Keratinocyte (primary cell): ENCODE results near the gene REN. TPM values are rescaled to one million over a fixed set of nuclear protein-coding genes. Genes with fewer than 3 reads are reported as not detected.

Experiments used
- DNase-seq: peaks from one replicate; pipeline ENCODE4 v3.0.0-alpha.2; 2011; ENCODE audit warnings: low read depth, missing footprints, low spot score
- FAIRE-seq: peaks from 2 replicates; lab custom pipeline; 2011; peaks lifted over from hg19 to GRCh38; lab: Jason Lieb, UNC
- H2AFZ ChIP-seq: 2 replicates; pipeline ENCODE4 v1.6.0; 2012; ENCODE audit warnings: low read length, control low read depth, inconsistent platforms; ENCODE audit not compliant: control insufficient read depth
- H3K27ac ChIP-seq: 2 replicates; pipeline ENCODE4 v1.5.1; 2011; ENCODE audit warnings: low read length; ENCODE audit not compliant: control insufficient read depth, insufficient read depth
- H3K27me3 ChIP-seq: 3 replicates; pipeline ENCODE4 v1.6.0; 2011; ENCODE audit warnings: low read length; ENCODE audit not compliant: control insufficient read depth, insufficient read depth; ENCODE audit errors: extremely low read depth
- H3K36me3 ChIP-seq, 2 experiments: 2 replicates in 1 of 2; 3 replicates in 1 of 2; pipeline ENCODE4 v1.5.1; 2011; ENCODE audit warnings: low read length in 2 of 2, mild to moderate bottlenecking in 1 of 2; ENCODE audit not compliant: control insufficient read depth in 2 of 2, insufficient read depth in 2 of 2; ENCODE audit errors: extremely low read depth in 1 of 2
- H3K4me1 ChIP-seq: 3 replicates; pipeline ENCODE4 v1.5.1; 2011; ENCODE audit warnings: low read length; ENCODE audit not compliant: control insufficient read depth, insufficient read depth; ENCODE audit errors: extremely low read depth
- H3K4me2 ChIP-seq: 3 replicates; pipeline ENCODE4 v1.6.0; 2011; ENCODE audit warnings: low read depth, low read length; ENCODE audit not compliant: control insufficient read depth, insufficient read depth; ENCODE audit errors: extremely low read depth
- H3K4me3 ChIP-seq, 3 experiments: fragments of 200-600 bp in 1 of 3; sonication (generic) in 1 of 3; 2 replicates in 2 of 3; 3 replicates in 1 of 3; pipeline ENCODE4 v1.5.1; 2011 to 2016; ENCODE audit warnings: low read length in 3 of 3, mild to moderate bottlenecking in 3 of 3, control low read depth in 2 of 3, inconsistent platforms in 1 of 3, low read depth in 1 of 3, mixed read lengths in 1 of 3, mixed run types in 1 of 3, moderate library complexity in 1 of 3; ENCODE audit not compliant: control insufficient read depth in 2 of 3, insufficient read depth in 2 of 3; ENCODE audit errors: extremely low read depth in 1 of 3
- H3K79me2 ChIP-seq: 2 replicates; pipeline ENCODE4 v1.6.0; 2012; ENCODE audit warnings: low read length; ENCODE audit not compliant: control insufficient read depth, insufficient read depth
- H3K9ac ChIP-seq: 3 replicates; pipeline ENCODE4 v1.6.0; 2011; ENCODE audit warnings: low read length; ENCODE audit not compliant: control insufficient read depth, insufficient read depth; ENCODE audit errors: extremely low read depth
- H3K9me1 ChIP-seq: 3 replicates; pipeline ENCODE4 v1.6.0; 2011; ENCODE audit warnings: low read length; ENCODE audit not compliant: control insufficient read depth, insufficient read depth; ENCODE audit errors: extremely low read depth
- H3K9me3 ChIP-seq: 2 replicates; pipeline ENCODE4 v1.5.1; 2012; ENCODE audit warnings: low read depth, low read length; ENCODE audit not compliant: control insufficient read depth
- H4K20me1 ChIP-seq: 3 replicates; pipeline ENCODE4 v1.6.0; 2011; ENCODE audit warnings: low read length; ENCODE audit not compliant: control insufficient read depth, insufficient read depth; ENCODE audit errors: extremely low read depth
- EZH2 ChIP-seq: IDR thresholded peaks from one replicate; pipeline ENCODE4 v1.6.1; 2012; ENCODE audit warnings: inconsistent platforms, mild to moderate bottlenecking, low read length, moderate library complexity
- dilution Hi-C: fragments of 300-500 bp; cut with MboI; formaldehyde crosslinking; loops from one replicate; pipeline ENCODE4 v1.7.0; 2020; ENCODE audit warnings: low sequenced_read_pairs; ENCODE audit not compliant: extremely low pct_ligation_motif_present
- polyA plus RNA-seq, 5 experiments: library from polyadenylated mRNA; depleted of rRNA in 3 of 5; stranded (reverse) in 3 of 5; stranded (forward) in 1 of 5; unstranded in 1 of 5; fragments of >200 nt; gene quantifications; 1 replicate in 1 of 5; 2 replicates in 3 of 5; 3 replicates in 1 of 5; pipeline versions ENCODE4 v1.2.1 to v1.2.3, GENCODE V29; 2011 to 2012; ENCODE audit warnings: missing spikeins in 2 of 5, low read depth in 1 of 5, low replicate concordance in 1 of 5
- TF ChIP-seq, protein P1 (sequence below), 3 experiments: IDR thresholded peaks in 1 of 3; conservative IDR thresholded peaks in 1 of 3; optimal IDR thresholded peaks in 1 of 3; 2 replicates in 2 of 3; 3 replicates in 1 of 3; pipeline versions ENCODE3 to v1.5.1; 2011; ENCODE audit warnings: low read length in 3 of 3, mild to moderate bottlenecking in 3 of 3, moderate library complexity in 2 of 3, control low read depth in 1 of 3, inconsistent platforms in 1 of 3; ENCODE audit not compliant: insufficient read depth in 2 of 3; ENCODE audit errors: extremely low read depth in 1 of 3

Gene REN
- polyA plus RNA-seq, 1 donor (not counting 4 experiments of a cell fraction or from before 2014, with no cell fraction given), result not detected

DNA sequence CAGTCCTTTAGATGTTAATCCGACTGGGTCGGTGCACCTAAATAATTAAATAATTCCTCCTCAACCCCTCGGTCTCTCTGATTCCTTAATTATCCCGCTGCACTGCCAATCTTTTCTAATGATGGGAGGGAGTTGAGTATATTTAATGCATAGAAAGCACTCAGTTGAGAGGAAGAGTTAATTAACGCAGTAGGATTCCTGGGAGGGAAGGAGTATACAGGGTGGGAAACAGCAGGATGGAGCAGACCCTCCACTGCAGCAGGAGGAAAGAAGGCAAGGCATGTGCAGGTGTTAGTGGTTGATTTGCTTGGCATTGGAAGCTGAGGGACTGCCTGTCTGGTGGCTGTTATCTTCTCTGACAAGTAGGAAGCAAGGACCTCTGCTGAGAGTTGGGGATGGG lies 9.9 kb upstream of the REN start:
- no peaks in the 10 kb centered on the region for H3K9me1 ChIP-seq
- dilution Hi-C loops, result no loop called here
- no peaks in the 10 kb centered on the region for H3K36me3 ChIP-seq
- H3K9ac ChIP-seq, result no peak overlapping the region
- no peak overlapping the region for H3K27ac ChIP-seq
- H4K20me1 ChIP-seq, result no peaks in the 10 kb centered on the region
- no peaks in the 10 kb centered on the region for H3K79me2 ChIP-seq
- no peaks in the 10 kb centered on the region for H3K9me3 ChIP-seq
- TF ChIP-seq EZH2, result no peak
- TF ChIP-seq, protein P1, sequence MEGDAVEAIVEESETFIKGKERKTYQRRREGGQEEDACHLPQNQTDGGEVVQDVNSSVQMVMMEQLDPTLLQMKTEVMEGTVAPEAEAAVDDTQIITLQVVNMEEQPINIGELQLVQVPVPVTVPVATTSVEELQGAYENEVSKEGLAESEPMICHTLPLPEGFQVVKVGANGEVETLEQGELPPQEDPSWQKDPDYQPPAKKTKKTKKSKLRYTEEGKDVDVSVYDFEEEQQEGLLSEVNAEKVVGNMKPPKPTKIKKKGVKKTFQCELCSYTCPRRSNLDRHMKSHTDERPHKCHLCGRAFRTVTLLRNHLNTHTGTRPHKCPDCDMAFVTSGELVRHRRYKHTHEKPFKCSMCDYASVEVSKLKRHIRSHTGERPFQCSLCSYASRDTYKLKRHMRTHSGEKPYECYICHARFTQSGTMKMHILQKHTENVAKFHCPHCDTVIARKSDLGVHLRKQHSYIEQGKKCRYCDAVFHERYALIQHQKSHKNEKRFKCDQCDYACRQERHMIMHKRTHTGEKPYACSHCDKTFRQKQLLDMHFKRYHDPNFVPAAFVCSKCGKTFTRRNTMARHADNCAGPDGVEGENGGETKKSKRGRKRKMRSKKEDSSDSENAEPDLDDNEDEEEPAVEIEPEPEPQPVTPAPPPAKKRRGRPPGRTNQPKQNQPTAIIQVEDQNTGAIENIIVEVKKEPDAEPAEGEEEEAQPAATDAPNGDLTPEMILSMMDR (optimal IDR thresholded peaks at IDR 0.05 in 1 of 3, IDR thresholded peaks at IDR 0.05 in 1 of 3, conservative IDR thresholded peaks at IDR 0.05 in 1 of 3; ENCODE audit: extremely low read depth in 1 of 3, insufficient read depth in 2 of 3, low read length in 3 of 3), result no peak
- no peak overlapping the region for H3K4me2 ChIP-seq
- H2AFZ ChIP-seq, result no peak overlapping the region
- no peaks in the 10 kb centered on the region for H3K27me3 ChIP-seq
- peaks cover 16% of the 10 kb centered on the region for H3K4me1 ChIP-seq
- DNase-seq (no peak), FAIRE-seq (no peak)
- H3K4me3 ChIP-seq, result no peak overlapping the region

DNA sequence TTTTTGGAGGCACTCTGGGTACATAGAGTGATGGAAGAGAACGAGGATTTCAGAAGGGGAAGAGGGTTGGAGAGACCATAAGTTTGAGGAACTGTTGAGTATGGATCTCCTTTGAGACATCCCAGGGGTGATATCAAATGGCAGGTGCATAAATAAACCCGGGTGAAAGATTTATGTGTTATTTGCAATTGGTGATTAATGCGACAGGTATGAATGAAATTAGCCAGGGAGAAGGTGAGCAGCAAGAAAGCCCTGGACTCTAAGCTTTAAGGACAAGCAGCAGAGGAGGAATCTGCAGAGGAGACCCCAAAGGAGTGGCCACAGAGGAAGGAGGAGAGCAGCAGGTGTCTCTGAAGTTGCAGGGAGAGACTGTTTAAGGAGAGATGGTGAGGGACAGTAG lies 8.8 kb upstream of the REN start:
- peaks cover 19% of the 10 kb centered on the region for H3K4me1 ChIP-seq
- H3K9me3 ChIP-seq, result peaks cover 1% of the 10 kb centered on the region
- H3K9me1 ChIP-seq, result no peaks in the 10 kb centered on the region
- no peaks in the 10 kb centered on the region for H4K20me1 ChIP-seq
- FAIRE-seq (no peak), DNase-seq (no peak)
- H3K9ac ChIP-seq, result no peak overlapping the region
- no peak overlapping the region for H2AFZ ChIP-seq
- no peak overlapping the region for H3K4me3 ChIP-seq
- no peaks in the 10 kb centered on the region for H3K36me3 ChIP-seq
- no peak overlapping the region for H3K4me2 ChIP-seq
- H3K27ac ChIP-seq, result no peak overlapping the region
- H3K79me2 ChIP-seq, result no peaks in the 10 kb centered on the region
- H3K27me3 ChIP-seq, result no peaks in the 10 kb centered on the region
- TF ChIP-seq, protein P1 (optimal IDR thresholded peaks at IDR 0.05 in 1 of 3, IDR thresholded peaks at IDR 0.05 in 1 of 3, conservative IDR thresholded peaks at IDR 0.05 in 1 of 3; ENCODE audit: extremely low read depth in 1 of 3, insufficient read depth in 2 of 3, low read length in 3 of 3), result no peak
- no peak for TF ChIP-seq EZH2
- dilution Hi-C loops, result no loop called here
